SW 1271 (cell line): ENCODE data around the gene EIF4E2.
A peak's percentile ranks its signal among the peaks of the same experiment; 100 is the strongest.
"Not testable (repeated sequence)": the region's sequence is repeated elsewhere in the genome, so short reads cannot be mapped to it uniquely, and the experiment has no call there.

ENCODE experiments used
- DNase-seq, 2 experiments: peaks; one replicate each; lab custom pipeline; 2025; lab: John Stamatoyannopoulos, UW

The EIF4E2 gene

GRCh38 chr2:232522623-232523401 is 27.7 kb upstream of the EIF4E2 start:
- DNase-seq: no peak

GRCh38 chr2:232523402-232523681 is 27.1 kb upstream of the EIF4E2 start:
- DNase-seq: no peak

- peak in 1 of 2 experiments; percentile 28 for DNase-seq
These were observed 26.5 kb upstream of the EIF4E2 start for GRCh38 chr2:232523682-232524597.

- DNase-seq: no peak
These were observed 25.7 kb upstream of the EIF4E2 start for GRCh38 chr2:232524771-232525170.

GRCh38 chr2:232525199-232525598 is 25.3 kb upstream of the EIF4E2 start:
- no peak for DNase-seq

- no peak for DNase-seq
These were observed 24.6 kb upstream of the EIF4E2 start, which contains the start of gene CHRND for GRCh38 chr2:232525791-232526371. CHRND (plus strand) TSS chr2:232526160; CDS start chr2:232526216, 56 bp downstream.

GRCh38 chr2:232526372-232526941 is 24.0 kb upstream of the EIF4E2 start:
- DNase-seq: no peak

- no peak for DNase-seq
These were observed 22.5 kb upstream of the EIF4E2 start for GRCh38 chr2:232527905-232528470.

GRCh38 chr2:232528746-232529460 is 21.6 kb upstream of the EIF4E2 start:
- DNase-seq: no peak

- no peak for DNase-seq
These were observed 20.5 kb upstream of the EIF4E2 start for GRCh38 chr2:232529806-232530547.

- DNase-seq: no peak
These were observed 19.7 kb upstream of the EIF4E2 start for GRCh38 chr2:232530626-232531260.

- no peak for DNase-seq
These were observed 18.1 kb upstream of the EIF4E2 start for GRCh38 chr2:232532419-232532818.

- DNase-seq: not testable (repeated sequence)
These were observed 17.7 kb upstream of the EIF4E2 start for GRCh38 chr2:232532821-232533220.

- DNase-seq: no peak
These were observed 16.4 kb upstream of the EIF4E2 start for GRCh38 chr2:232533944-232534710.

GRCh38 chr2:232534940-232535651 is 15.4 kb upstream of the EIF4E2 start:
- DNase-seq: no peak

- no peak for DNase-seq
These were observed 14.5 kb upstream of the EIF4E2 start for GRCh38 chr2:232535761-232536530.

- DNase-seq: no peak
These were observed 13.4 kb upstream of the EIF4E2 start for GRCh38 chr2:232537079-232537478.

GRCh38 chr2:232537499-232537898 is 13.0 kb upstream of the EIF4E2 start:
- no peak for DNase-seq
